Lower lobe of right lung (tissue), 2 donors: Measurements from ENCODE around the gene ABCA1. TPM values are rescaled to one million over a fixed set of nuclear protein-coding genes. Genes with fewer than 3 reads are reported as not detected.
"Not testable (repeated sequence)": the region's sequence is repeated elsewhere in the genome, so short reads cannot be mapped to it uniquely, and the experiment has no call there.

Experiments used
- ATAC-seq, 2 donors: fragments of 200-7000 bp; cut with Tn5 transposase; one replicate each; pipeline ENCODE4 v1.9.1; 2020 to 2022; ENCODE audit warnings: mild to moderate bottlenecking in 2 of 2, moderate library complexity in 2 of 2
- DNase-seq: peaks from one replicate; pipeline ENCODE4 v3.0.0-alpha.2; 2020
- H3K27ac ChIP-seq: fragments of 200-600 bp; one replicate; pipeline ENCODE4 v1.8.0; 2022
- H3K27me3 ChIP-seq: fragments of 200-600 bp; one replicate; pipeline ENCODE4 v1.8.0; 2022; ENCODE audit warnings: low read depth
- H3K36me3 ChIP-seq: fragments of 200-600 bp; one replicate; pipeline ENCODE4 v1.8.0; 2022; ENCODE audit warnings: mild to moderate bottlenecking
- H3K4me1 ChIP-seq: fragments of 200-600 bp; one replicate; pipeline ENCODE4 v1.8.0; 2022
- H3K4me3 ChIP-seq: fragments of 200-600 bp; one replicate; pipeline ENCODE4 v1.8.0; 2022; ENCODE audit warnings: mild to moderate bottlenecking
- H3K9me3 ChIP-seq: fragments of 200-600 bp; one replicate; pipeline ENCODE4 v1.8.0; 2022
- intact Hi-C: fragments of 100-400 bp; cut with DNase I; formaldehyde crosslinking; loops from one replicate; pipeline ENCODE4 v1.11.0; 2022
- total RNA-seq: library from RNA; stranded (reverse); fragmentation: NEBNext Ultra II Directional; extraction: Animal tissue kit (Norgen Biotek cat#: 25700); gene quantifications from one replicate; pipeline ENCODE4 v1.2.1, GENCODE V29; 2021
- TF ChIP-seq, protein P1 (sequence below): fragments of 200-600 bp; IDR thresholded peaks from one replicate; pipeline ENCODE4 v1.8.0; 2022; ENCODE audit warnings: antibody characterized with exemption, mild to moderate bottlenecking
- donor health status: DM: no; HTN: yes; CAD: no; lungs with severe emphysema.

Gene ABCA1
- total RNA-seq, 1 donor from 2014 or later = 46.8 TPM

DNA sequence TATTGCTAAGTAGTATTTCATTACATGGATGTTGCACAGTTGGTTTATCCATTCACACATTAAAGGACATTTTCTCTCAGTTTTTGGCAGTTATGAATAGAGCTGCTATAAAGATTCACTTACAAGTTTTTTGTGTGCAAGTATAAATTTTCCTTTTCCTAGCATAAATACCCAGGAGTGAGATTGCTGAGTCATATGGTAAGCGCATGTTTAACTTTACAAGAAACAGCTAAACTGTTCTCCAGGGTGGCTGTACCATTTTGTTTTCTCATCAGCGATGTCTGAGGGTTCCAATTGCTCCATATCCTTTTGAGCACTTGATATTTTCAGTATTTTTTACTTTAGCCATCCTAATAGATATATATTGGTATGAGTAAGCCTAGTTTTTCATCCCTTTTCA lies 16.4 kb upstream of the ABCA1 start:
- H3K4me1 ChIP-seq = no peaks in the 10 kb centered on the region
- no peaks in the 10 kb centered on the region for H3K27me3 ChIP-seq
- ATAC-seq (no peak), DNase-seq (no peak)
- no peak overlapping the region for H3K4me3 ChIP-seq
- intact Hi-C loops = no loop called here
- H3K36me3 ChIP-seq = no peaks in the 10 kb centered on the region
- no peak overlapping the region for H3K27ac ChIP-seq
- TF ChIP-seq, protein P1, sequence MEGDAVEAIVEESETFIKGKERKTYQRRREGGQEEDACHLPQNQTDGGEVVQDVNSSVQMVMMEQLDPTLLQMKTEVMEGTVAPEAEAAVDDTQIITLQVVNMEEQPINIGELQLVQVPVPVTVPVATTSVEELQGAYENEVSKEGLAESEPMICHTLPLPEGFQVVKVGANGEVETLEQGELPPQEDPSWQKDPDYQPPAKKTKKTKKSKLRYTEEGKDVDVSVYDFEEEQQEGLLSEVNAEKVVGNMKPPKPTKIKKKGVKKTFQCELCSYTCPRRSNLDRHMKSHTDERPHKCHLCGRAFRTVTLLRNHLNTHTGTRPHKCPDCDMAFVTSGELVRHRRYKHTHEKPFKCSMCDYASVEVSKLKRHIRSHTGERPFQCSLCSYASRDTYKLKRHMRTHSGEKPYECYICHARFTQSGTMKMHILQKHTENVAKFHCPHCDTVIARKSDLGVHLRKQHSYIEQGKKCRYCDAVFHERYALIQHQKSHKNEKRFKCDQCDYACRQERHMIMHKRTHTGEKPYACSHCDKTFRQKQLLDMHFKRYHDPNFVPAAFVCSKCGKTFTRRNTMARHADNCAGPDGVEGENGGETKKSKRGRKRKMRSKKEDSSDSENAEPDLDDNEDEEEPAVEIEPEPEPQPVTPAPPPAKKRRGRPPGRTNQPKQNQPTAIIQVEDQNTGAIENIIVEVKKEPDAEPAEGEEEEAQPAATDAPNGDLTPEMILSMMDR = no peak
- H3K9me3 ChIP-seq = no peaks in the 10 kb centered on the region

DNA sequence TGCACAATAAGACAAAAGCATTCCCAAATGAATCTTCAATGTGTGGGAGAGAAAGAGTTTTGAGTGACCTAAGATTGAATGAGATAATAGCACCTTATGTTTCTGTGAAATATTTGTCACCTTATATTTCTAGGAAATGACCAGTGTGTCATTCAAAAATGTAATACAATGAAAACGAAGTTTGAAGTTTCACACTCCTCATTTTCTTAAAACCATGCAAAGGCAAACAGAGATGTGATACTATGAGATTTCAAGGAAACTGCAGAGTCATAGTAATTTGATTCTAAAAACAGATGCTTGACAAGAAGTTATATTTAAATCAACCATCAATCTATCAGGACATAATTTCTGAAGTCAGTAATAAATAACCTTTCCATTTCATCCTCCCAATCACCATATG lies 13.6 kb upstream of the ABCA1 start:
- DNase-seq (no peak), ATAC-seq (no peak)
- Histone ChIP-seq H3K4me1 (no peaks in the 10 kb centered on the region), H3K9me3 (no peaks in the 10 kb centered on the region), H3K27me3 (no peaks in the 10 kb centered on the region), H3K36me3 (no peaks in the 10 kb centered on the region), H3K4me3 (no peak overlapping the region), H3K27ac (no peak overlapping the region)
- intact Hi-C loops = no loop called here
- TF ChIP-seq, protein P1 = no peak

- Histone ChIP-seq H3K4me3 (no peak overlapping the region), H3K9me3 (no peaks in the 10 kb centered on the region), H3K27ac (no peak overlapping the region), H3K36me3 (no peaks in the 10 kb centered on the region), H3K4me1 (no peaks in the 10 kb centered on the region), H3K27me3 (no peaks in the 10 kb centered on the region)
- DNase-seq (no peak), ATAC-seq (no peak)
- TF ChIP-seq, protein P1 = no peak
- intact Hi-C loops = no loop called here
These were observed 8.3 kb upstream of the ABCA1 start for GRCh38 chr9:104936291-104936690.

- H3K9me3 ChIP-seq, H3K4me1 ChIP-seq, ATAC-seq, H3K27me3 ChIP-seq, intact Hi-C loops, H3K27ac ChIP-seq, H3K4me3 ChIP-seq, DNase-seq, H3K36me3 ChIP-seq: not testable (repeated sequence)
These were observed 7.5 kb upstream of the ABCA1 start for GRCh38 chr9:104935501-104935810.

- no peak for DNase-seq
- Histone ChIP-seq H3K27ac (no peak overlapping the region), H3K36me3 (no peaks in the 10 kb centered on the region), H3K27me3 (no peaks in the 10 kb centered on the region), H3K4me1 (no peaks in the 10 kb centered on the region), H3K4me3 (no peak overlapping the region), H3K9me3 (no peaks in the 10 kb centered on the region)
- ATAC-seq = no peak
- TF ChIP-seq, protein P1 = no peak
- intact Hi-C loops = no loop called here
These were observed 6.9 kb upstream of the ABCA1 start for GRCh38 chr9:104934691-104935500.

- intact Hi-C loops, H3K27ac ChIP-seq, H3K36me3 ChIP-seq, DNase-seq, H3K27me3 ChIP-seq, H3K4me3 ChIP-seq, H3K4me1 ChIP-seq, H3K9me3 ChIP-seq, ATAC-seq: not testable (repeated sequence)
These were observed 5.1 kb upstream of the ABCA1 start for GRCh38 chr9:104933091-104933490.
